PC-3 (cell line): Measurements from ENCODE around the gene KRT7. TPM values are rescaled to one million over a fixed set of nuclear protein-coding genes. Genes with fewer than 3 reads are reported as not detected.
A peak's percentile ranks its signal among the peaks of the same experiment; 100 is the strongest.

ENCODE experiments used
- ATAC-seq: fragments of 200-7000 bp; cut with Tn5 transposase; 2 replicates; pipeline ENCODE4 v1.9.1; 2020; ENCODE audit warnings: mild to moderate bottlenecking, moderate library complexity
- BruUV-seq: library from RNA; stranded (reverse); fragments of 400-500 nt; replicated peaks from 2 replicates; lab custom pipeline; 2021; lab: Mats Ljungman, UMichigan
- CTCF ChIA-PET: fragments of 300-600 bp; sonication (Branson Sonifier 250); formaldehyde crosslinking; loops from one replicate; lab custom pipeline; 2022; ENCODE audit warnings: antibody characterized with exemption; lab: Charles Lee
- POLR2A ChIA-PET: fragments of 300-600 bp; sonication (Branson Sonifier 250); formaldehyde crosslinking; loops from one replicate; lab custom pipeline; 2022; ENCODE audit warnings: antibody characterized with exemption; ENCODE audit not compliant: unreplicated experiment; lab: Charles Lee
- DNase-seq: peaks from one replicate; pipeline ENCODE4 v3.0.0-alpha.2; 2015
- H2AFZ ChIP-seq: fragments of 300-600 bp; sonication (generic); 2 replicates; pipeline ENCODE4 v1.6.0; 2016; ENCODE audit warnings: antibody characterized with exemption, low read length
- H3F3A ChIP-seq: fragments of 300-600 bp; sonication (generic); one replicate; pipeline ENCODE4 v1.6.0; 2017; ENCODE audit warnings: antibody characterized with exemption, low read length, control low read depth, mild to moderate bottlenecking; ENCODE audit not compliant: unreplicated experiment
- H3K27ac ChIP-seq: fragments of 300-600 bp; sonication (generic); 2 replicates; pipeline ENCODE4 v1.5.1; 2016; ENCODE audit warnings: mild to moderate bottlenecking, low read length
- H3K27me3 ChIP-seq: fragments of 300-600 bp; sonication (generic); 2 replicates; pipeline ENCODE4 v1.6.1; 2016; ENCODE audit warnings: low read length, mixed read lengths
- H3K36me3 ChIP-seq: fragments of 300-600 bp; sonication (generic); 2 replicates; pipeline ENCODE4 v1.6.1; 2016; ENCODE audit warnings: low read depth, mixed run types, low read length, mixed read lengths
- H3K4me1 ChIP-seq: fragments of 300-600 bp; sonication (generic); 2 replicates; pipeline ENCODE4 v1.5.1; 2016; ENCODE audit warnings: low read length; ENCODE audit not compliant: insufficient read depth
- H3K4me2 ChIP-seq: fragments of 300-600 bp; sonication (generic); 2 replicates; pipeline ENCODE4 v1.6.0; 2016; ENCODE audit warnings: low read length
- H3K4me3 ChIP-seq: fragments of 300-600 bp; sonication (generic); 2 replicates; pipeline ENCODE4 v1.5.1; 2016; ENCODE audit warnings: mild to moderate bottlenecking, low read length, mixed read lengths
- H3K79me2 ChIP-seq: fragments of 300-600 bp; sonication (generic); 2 replicates; pipeline ENCODE4 v1.6.1; 2017; ENCODE audit warnings: low read length, mixed read lengths
- H3K9ac ChIP-seq: fragments of 300-600 bp; sonication (generic); 2 replicates; pipeline ENCODE4 v1.6.0; 2016; ENCODE audit warnings: mild to moderate bottlenecking, low read length
- H3K9me2 ChIP-seq: fragments of 300-600 bp; sonication (generic); replicated peaks from 2 replicates; pipeline ENCODE4 v1.6.1; 2016; ENCODE audit warnings: mixed run types, low read length, mixed read lengths
- H3K9me3 ChIP-seq: fragments of 300-600 bp; sonication (generic); 2 replicates; pipeline ENCODE4 v1.6.1; 2016; ENCODE audit warnings: low read length, mixed read lengths
- H4K20me1 ChIP-seq: fragments of 300-600 bp; sonication (generic); 2 replicates; pipeline ENCODE4 v1.6.1; 2016; ENCODE audit warnings: low read length, mixed read lengths
- EZH2 ChIP-seq: fragments of 300-600 bp; sonication (generic); IDR thresholded peaks from one replicate; pipeline ENCODE4 v1.6.1; 2017; ENCODE audit warnings: antibody characterized with exemption, mild to moderate bottlenecking, low read length; ENCODE audit not compliant: unreplicated experiment
- EZH2phosphoT487 ChIP-seq: fragments of 300-600 bp; sonication (generic); IDR thresholded peaks from 2 replicates; pipeline ENCODE4 v1.6.1; 2018; ENCODE audit warnings: mild to moderate bottlenecking, antibody characterized with exemption, low read length, borderline replicate concordance
- intact Hi-C: fragments of 100-400 bp; cut with micrococcal nuclease; formaldehyde crosslinking; loops from 2 replicates; pipeline ENCODE4 v1.9.0; 2023
- total RNA-seq: library from RNA; depleted of rRNA; stranded (reverse); fragments of >200 nt; gene quantifications from 2 replicates; pipeline ENCODE4 v1.2.3, GENCODE V29; 2014
- TF ChIP-seq, protein P1 (sequence below): fragments of 300-600 bp; sonication (generic); conservative IDR thresholded peaks from 2 replicates; pipeline ENCODE4 v1.5.1; 2017; ENCODE audit warnings: antibody characterized with exemption, low read depth, mild to moderate bottlenecking, low read length

The KRT7 gene
- total RNA-seq, 1 experiment from 2014 or later = 2,144 TPM

GRCh38 chr12:52216807-52217206, 16.2 kb upstream of the KRT7 start:
- H3K9me3 ChIP-seq = no peaks in the 10 kb centered on the region
- peaks cover 65% of the 10 kb centered on the region for H3K4me1 ChIP-seq
- DNase-seq (no peak), ATAC-seq (no peak)
- H3K9me2 ChIP-seq = no peaks in the 10 kb centered on the region
- no peak overlapping the region for H2AFZ ChIP-seq
- peak overlapping the region; percentile 72 for H3K27ac ChIP-seq
- no TSS peak for BruUV-seq
- no peaks in the 10 kb centered on the region for H4K20me1 ChIP-seq
- peaks cover 7% of the 10 kb centered on the region for H3F3A ChIP-seq
- TF ChIP-seq EZH2 (no peak), EZH2phosphoT487 (no peak)
- TF ChIP-seq, protein P1, sequence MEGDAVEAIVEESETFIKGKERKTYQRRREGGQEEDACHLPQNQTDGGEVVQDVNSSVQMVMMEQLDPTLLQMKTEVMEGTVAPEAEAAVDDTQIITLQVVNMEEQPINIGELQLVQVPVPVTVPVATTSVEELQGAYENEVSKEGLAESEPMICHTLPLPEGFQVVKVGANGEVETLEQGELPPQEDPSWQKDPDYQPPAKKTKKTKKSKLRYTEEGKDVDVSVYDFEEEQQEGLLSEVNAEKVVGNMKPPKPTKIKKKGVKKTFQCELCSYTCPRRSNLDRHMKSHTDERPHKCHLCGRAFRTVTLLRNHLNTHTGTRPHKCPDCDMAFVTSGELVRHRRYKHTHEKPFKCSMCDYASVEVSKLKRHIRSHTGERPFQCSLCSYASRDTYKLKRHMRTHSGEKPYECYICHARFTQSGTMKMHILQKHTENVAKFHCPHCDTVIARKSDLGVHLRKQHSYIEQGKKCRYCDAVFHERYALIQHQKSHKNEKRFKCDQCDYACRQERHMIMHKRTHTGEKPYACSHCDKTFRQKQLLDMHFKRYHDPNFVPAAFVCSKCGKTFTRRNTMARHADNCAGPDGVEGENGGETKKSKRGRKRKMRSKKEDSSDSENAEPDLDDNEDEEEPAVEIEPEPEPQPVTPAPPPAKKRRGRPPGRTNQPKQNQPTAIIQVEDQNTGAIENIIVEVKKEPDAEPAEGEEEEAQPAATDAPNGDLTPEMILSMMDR = no peak
- POLR2A ChIA-PET = interaction anchor here (0.6 kb wide), 1 partner anchor 9 kb away, joined by 3 read pairs; no protein-coding TSS in a partner anchor
- H3K4me2 ChIP-seq = peak overlapping the region; percentile 80
- H3K4me3 ChIP-seq = no peak overlapping the region
- no peaks in the 10 kb centered on the region for H3K27me3 ChIP-seq
- CTCF ChIA-PET = no interaction called here
- no peak overlapping the region for H3K9ac ChIP-seq
- intact Hi-C loops = no loop called here
- H3K79me2 ChIP-seq = no peaks in the 10 kb centered on the region
- no peaks in the 10 kb centered on the region for H3K36me3 ChIP-seq

DNA sequence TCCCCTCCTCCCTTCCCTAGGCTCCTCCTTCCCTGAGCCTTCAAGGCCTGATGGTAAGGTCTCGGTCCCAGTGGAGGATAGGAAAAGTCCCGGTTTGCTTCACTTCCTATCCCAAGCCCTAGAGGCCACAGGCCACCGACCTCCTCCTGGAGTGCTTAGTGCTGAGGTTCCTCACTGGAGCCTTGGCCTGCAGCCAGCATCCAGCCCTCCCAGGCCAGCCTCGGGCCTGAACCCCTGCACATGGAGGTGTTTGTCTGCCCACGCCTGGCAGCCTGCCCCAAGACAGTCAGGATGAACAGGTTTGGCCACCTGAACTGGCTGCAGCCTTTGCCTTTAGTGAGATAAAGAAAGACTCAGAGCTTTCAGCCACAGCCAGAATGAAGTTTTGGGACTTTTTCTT, 15.8 kb upstream of the KRT7 start:
- peak overlapping the region; percentile 72 for H3K27ac ChIP-seq
- no TSS peak for BruUV-seq
- ChIA-PET CTCF (no interaction called here), POLR2A (interaction anchor here (0.6 kb wide), 1 partner anchor 9 kb away, joined by 3 read pairs; no protein-coding TSS in a partner anchor)
- H3K9me3 ChIP-seq = no peaks in the 10 kb centered on the region
- H3K79me2 ChIP-seq = no peaks in the 10 kb centered on the region
- intact Hi-C loops = no loop called here
- no peaks in the 10 kb centered on the region for H4K20me1 ChIP-seq
- peak; percentile 20 for ATAC-seq
- TF ChIP-seq EZH2 = no peak
- TF ChIP-seq, protein P1 = no peak
- no peak for TF ChIP-seq EZH2phosphoT487
- H3K9me2 ChIP-seq = no peaks in the 10 kb centered on the region
- H3K4me1 ChIP-seq = peaks cover 69% of the 10 kb centered on the region
- peaks cover 7% of the 10 kb centered on the region for H3F3A ChIP-seq
- H3K4me2 ChIP-seq = peak overlapping the region; percentile 80
- H2AFZ ChIP-seq = no peak overlapping the region
- DNase-seq = peak; percentile 96
- no peak overlapping the region for H3K9ac ChIP-seq
- H3K36me3 ChIP-seq = no peaks in the 10 kb centered on the region
- H3K27me3 ChIP-seq = no peaks in the 10 kb centered on the region
- peak overlapping the region; percentile 36; the same call in 1 of the 2 replicates for H3K4me3 ChIP-seq

- TF ChIP-seq, protein P1 = no peak
- no peak for TF ChIP-seq EZH2
- no peak for TF ChIP-seq EZH2phosphoT487
- peak overlapping the region; percentile 72 for H3K27ac ChIP-seq
- H3K4me3 ChIP-seq = peak overlapping the region; percentile 36; the same call in 1 of the 2 replicates
- H3F3A ChIP-seq = peaks cover 7% of the 10 kb centered on the region
- DNase-seq (no peak), ATAC-seq (no peak)
- POLR2A ChIA-PET = no interaction called here
- no peaks in the 10 kb centered on the region for H3K9me3 ChIP-seq
- H3K36me3 ChIP-seq = no peaks in the 10 kb centered on the region
- no peaks in the 10 kb centered on the region for H4K20me1 ChIP-seq
- H3K9me2 ChIP-seq = no peaks in the 10 kb centered on the region
- H3K79me2 ChIP-seq = no peaks in the 10 kb centered on the region
- intact Hi-C loops = no loop called here
- H3K27me3 ChIP-seq = no peaks in the 10 kb centered on the region
- no TSS peak for BruUV-seq
- peaks cover 75% of the 10 kb centered on the region for H3K4me1 ChIP-seq
- no peak overlapping the region for H3K9ac ChIP-seq
- H3K4me2 ChIP-seq = peak overlapping the region; percentile 80
- CTCF ChIA-PET = no interaction called here
- H2AFZ ChIP-seq = no peak overlapping the region
These were observed 15.0 kb upstream of the KRT7 start for GRCh38 chr12:52218001-52218400.
